GM18867 (cell line): ENCODE measurements around the gene SH3YL1.
A peak's percentile ranks its signal among the peaks of the same experiment; 100 is the strongest.

Source experiments
- ATAC-seq: cut with Tn5 transposase; IDR thresholded peaks from one replicate; pipeline ENCODE4 v1.9.1; 2021; ENCODE audit warnings: mild to moderate bottlenecking, moderate library complexity; ENCODE audit not compliant: unreplicated experiment

SH3YL1 gene

GRCh38 chr2:263774-264492 is at the start of gene SH3YL1:
Gene SH3YL1 (minus strand): TSS chr2:264032. CDS start chr2:263984, 48 bp downstream.
- ATAC-seq: peak; percentile 29

GRCh38 chr2:310994-311393 is 47.2 kb upstream of the SH3YL1 start:
- no peak for ATAC-seq

- no peak for ATAC-seq
Measured at GRCh38 chr2:309954-310510, 46.2 kb upstream of the SH3YL1 start.

- ATAC-seq: no peak
Measured at GRCh38 chr2:309148-309953, 45.5 kb upstream of the SH3YL1 start.

GRCh38 chr2:305366-305765 is 41.5 kb upstream of the SH3YL1 start:
- no peak for ATAC-seq

GRCh38 chr2:296354-296753 is 32.5 kb upstream of the SH3YL1 start:
- ATAC-seq: no peak

- ATAC-seq: no peak
Measured at GRCh38 chr2:295090-295489, 31.3 kb upstream of the SH3YL1 start.

- no peak for ATAC-seq
Measured at GRCh38 chr2:290090-290722, 26.4 kb upstream of the SH3YL1 start.

- ATAC-seq: no peak
Measured at GRCh38 chr2:289362-290089, 25.7 kb upstream of the SH3YL1 start.

GRCh38 chr2:288758-289361 is 25.0 kb upstream of the SH3YL1 start:
- no peak for ATAC-seq

GRCh38 chr2:287911-288757 is 24.3 kb upstream of the SH3YL1 start, which contains the start of gene ALKAL2:
Gene ALKAL2 (minus strand): TSS chr2:288091. CDS start chr2:287835, 256 bp downstream.
- no peak for ATAC-seq

GRCh38 chr2:287471-287885 is 23.6 kb upstream of the SH3YL1 start:
- no peak for ATAC-seq

- no peak for ATAC-seq
Measured at GRCh38 chr2:286774-287392, 23.1 kb upstream of the SH3YL1 start.

- no peak for ATAC-seq
Measured at GRCh38 chr2:286035-286434, 22.2 kb upstream of the SH3YL1 start.

GRCh38 chr2:285531-285930 is 21.7 kb upstream of the SH3YL1 start:
- no peak for ATAC-seq

GRCh38 chr2:284896-285492 is 21.2 kb upstream of the SH3YL1 start:
- no peak for ATAC-seq

- ATAC-seq: no peak
Measured at GRCh38 chr2:283996-284794, 20.4 kb upstream of the SH3YL1 start.
